ENCODE measurements around the gene LRP5.

GRCh38 chr11:68472778-68473177 lies 160.4 kb downstream of the LRP5 start:
- TF ChIP-seq CTCF (conservative IDR thresholded peaks at IDR 0.05) = no peak
- TF ChIP-seq EZH2 (IDR thresholded peaks at IDR 0.05; ENCODE audit: low read depth) = no peak
